HUES6 (cell line): Measurements from ENCODE around the gene FSD1.
"Not testable (repeated sequence)": the region's sequence is repeated elsewhere in the genome, so short reads cannot be mapped to it uniquely, and the experiment has no call there.

ENCODE experiments used
- H3K27ac ChIP-seq: 2 replicates; pipeline ENCODE4 v1.7.0; 2013; ENCODE audit warnings: low read depth, mild to moderate bottlenecking, low read length, inconsistent platforms
- H3K27me3 ChIP-seq: 2 replicates; pipeline ENCODE4 v1.6.1; 2013; ENCODE audit warnings: low read length; ENCODE audit not compliant: control insufficient read depth, insufficient read depth
- H3K36me3 ChIP-seq: 2 replicates; pipeline ENCODE4 v1.6.1; 2013; ENCODE audit warnings: low read length; ENCODE audit not compliant: control insufficient read depth, insufficient read depth
- H3K4me1 ChIP-seq: 2 replicates; pipeline ENCODE4 v1.6.1; 2013; ENCODE audit warnings: low read length; ENCODE audit not compliant: control insufficient read depth, insufficient read depth
- H3K4me3 ChIP-seq: 2 replicates; pipeline ENCODE4 v1.5.1; 2013; ENCODE audit warnings: low read depth, low read length
- H3K9ac ChIP-seq: one replicate; pipeline ENCODE4 v1.6.1; 2013; ENCODE audit warnings: mild to moderate bottlenecking, low read length
- H3K9me3 ChIP-seq: 2 replicates; pipeline ENCODE4 v1.6.1; 2013; ENCODE audit warnings: low read depth, low read length; ENCODE audit not compliant: control insufficient read depth, insufficient read depth

FSD1 gene

DNA sequence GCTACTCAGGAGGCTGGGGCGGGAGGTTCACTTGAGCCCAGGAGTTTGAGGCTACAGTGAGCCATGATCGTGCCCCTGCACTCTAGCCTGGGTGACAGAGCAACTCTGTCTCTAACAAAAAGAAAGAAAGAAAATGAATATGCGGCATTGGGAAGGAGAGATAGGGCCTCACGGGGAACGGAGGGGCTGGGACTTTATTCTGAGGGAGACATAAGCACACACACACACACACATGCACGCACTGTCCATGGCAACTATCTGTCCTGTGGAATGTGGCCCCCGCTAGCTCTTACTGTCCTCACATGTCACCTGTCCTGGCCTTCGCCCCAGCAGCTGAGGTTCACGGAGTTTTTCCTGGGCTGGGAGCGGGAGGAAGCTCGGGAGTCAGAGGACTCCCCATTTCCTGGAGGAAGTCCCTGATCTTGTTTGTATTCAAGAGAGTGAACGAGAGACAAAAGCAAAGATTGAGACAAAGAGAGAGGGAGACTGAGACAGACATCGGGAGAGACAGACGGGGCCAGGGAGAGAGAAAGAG, 33.6 kb downstream of the FSD1 start:
- H3K27ac ChIP-seq, result no peak overlapping the region
- H3K4me1 ChIP-seq, result peaks cover 9% of the 10 kb centered on the region
- H3K4me3 ChIP-seq, result peak overlapping the region; percentile 51
- H3K9ac ChIP-seq, result peak overlapping the region; percentile 6
- H3K36me3 ChIP-seq, result peaks cover 13% of the 10 kb centered on the region
- H3K9me3 ChIP-seq, result no peaks in the 10 kb centered on the region
- no peaks in the 10 kb centered on the region for H3K27me3 ChIP-seq

DNA sequence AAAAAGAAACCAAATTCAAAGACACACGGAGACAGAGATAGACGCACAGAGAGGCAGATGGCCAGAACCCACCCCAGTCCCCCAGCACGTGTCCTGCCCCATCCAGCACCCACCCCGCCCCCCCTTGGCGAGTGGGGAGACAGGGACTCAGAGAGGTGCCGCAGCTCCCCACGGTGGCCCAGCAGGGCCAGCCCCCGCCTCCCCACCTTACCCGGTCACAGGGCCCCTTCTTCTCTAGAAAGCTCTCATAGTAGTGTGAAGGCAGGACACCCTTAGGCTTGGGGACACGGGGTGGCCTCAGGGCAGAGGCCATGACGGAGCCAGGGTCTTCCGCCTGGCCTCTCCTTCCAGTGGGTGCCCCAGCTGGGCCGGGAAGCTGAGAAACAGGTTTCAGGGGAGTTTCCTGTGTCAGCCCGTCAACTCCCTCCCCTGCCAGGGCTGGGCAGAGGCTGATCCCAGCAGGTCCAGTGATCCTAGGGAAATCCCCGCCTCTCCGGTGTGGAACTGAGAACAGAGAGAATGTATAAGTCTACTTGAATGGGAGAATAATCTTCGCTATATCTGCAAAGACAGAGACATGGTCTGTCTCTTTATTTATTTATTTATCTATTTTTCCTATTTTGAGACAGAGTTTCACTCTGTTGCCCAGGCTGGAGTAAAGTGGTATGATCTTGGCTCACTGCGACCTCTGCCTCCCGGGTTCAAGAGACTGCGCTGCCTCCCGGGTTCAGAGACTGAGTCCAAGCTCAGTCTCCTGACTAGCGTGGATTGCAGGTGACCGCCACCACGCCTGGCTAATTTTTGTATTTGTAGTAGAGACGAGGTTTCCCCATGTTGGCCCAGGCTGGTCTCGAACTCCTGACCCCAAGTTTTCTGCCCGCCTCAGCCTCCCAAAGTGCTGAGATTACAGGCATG, 34.3 kb downstream of the FSD1 start, which contains the start of gene STAP2:
Gene STAP2 (minus strand): TSS at position 387 of the 915 bp plus-strand sequence. CDS start 74 bp downstream, at position 313.
- Histone ChIP-seq H3K9me3 (no peaks in the 10 kb centered on the region), H3K9ac (peak within 1 kb of the TSS; percentile 6), H3K4me3 (peak within 1 kb of the TSS; percentile 51), H3K27ac (no peak within 1 kb of the TSS), H3K36me3 (peaks cover 13% of the 10 kb centered on the region), H3K4me1 (peaks cover 9% of the 10 kb centered on the region), H3K27me3 (no peaks in the 10 kb centered on the region)

DNA sequence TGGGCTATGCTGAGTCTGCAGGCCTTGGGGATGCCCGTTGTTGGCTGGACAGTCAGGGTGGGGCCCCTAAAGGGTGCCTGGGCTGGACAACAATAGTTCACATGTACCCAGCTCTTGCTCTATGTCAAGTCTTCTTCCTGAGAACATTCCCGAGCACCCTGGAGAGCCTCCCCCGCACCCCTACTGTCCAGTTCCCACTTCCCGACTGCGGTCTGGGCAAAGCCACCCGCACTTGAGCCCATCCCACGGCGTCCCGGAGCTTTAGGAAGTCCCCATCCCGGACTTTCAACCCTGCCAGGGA, 37.9 kb downstream of the FSD1 start:
- Histone ChIP-seq H3K36me3 (peaks cover 10% of the 10 kb centered on the region), H3K9ac (peak overlapping the region; percentile 84), H3K27ac (peak overlapping the region; percentile 86), H3K27me3 (no peaks in the 10 kb centered on the region), H3K4me3 (peak overlapping the region; percentile 78), H3K9me3 (no peaks in the 10 kb centered on the region), H3K4me1 (peaks cover 13% of the 10 kb centered on the region)

DNA sequence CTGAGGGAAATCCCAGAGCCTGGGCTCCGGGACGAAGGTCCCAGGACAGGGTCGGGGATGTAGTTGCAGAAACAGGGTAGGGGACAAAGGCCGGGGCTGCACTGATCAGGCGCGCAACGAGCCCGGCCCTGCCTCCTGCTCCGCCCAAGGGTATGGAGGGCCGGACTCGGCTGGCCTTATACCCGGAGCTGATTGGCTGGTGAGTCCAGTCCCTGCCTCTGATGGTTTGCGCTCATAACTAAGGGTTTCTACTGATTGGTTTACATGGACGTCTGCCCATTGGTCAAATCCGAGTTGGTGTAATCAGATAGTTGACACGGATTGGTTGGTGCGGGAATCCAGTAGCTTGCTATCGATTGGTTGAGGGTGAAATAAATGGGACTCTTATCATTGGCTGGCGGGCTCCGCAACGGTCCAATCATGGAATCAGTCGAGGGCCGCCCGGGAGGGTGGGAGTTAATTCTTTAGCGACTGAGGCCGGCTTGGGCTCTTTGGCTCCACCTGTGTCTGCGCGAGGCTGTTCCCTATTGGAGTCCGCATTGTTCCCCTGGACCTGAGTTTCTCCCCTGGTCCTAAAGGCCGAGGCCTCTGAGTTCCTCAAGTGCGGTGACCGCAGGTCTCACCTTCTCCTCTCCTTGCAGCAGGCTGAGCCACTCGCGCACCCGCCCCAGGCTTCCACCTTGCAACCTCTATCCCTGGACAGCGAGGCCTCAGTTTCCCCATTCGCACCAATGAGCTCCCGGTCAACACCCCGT, 38.4 kb downstream of the FSD1 start:
- Histone ChIP-seq H3K4me1 (peaks cover 12% of the 10 kb centered on the region), H3K27me3 (no peaks in the 10 kb centered on the region), H3K36me3 (peaks cover 14% of the 10 kb centered on the region), H3K9me3 (no peaks in the 10 kb centered on the region), H3K27ac (peak overlapping the region; percentile 86), H3K4me3 (peak overlapping the region; percentile 85), H3K9ac (peak overlapping the region; percentile 84)

DNA sequence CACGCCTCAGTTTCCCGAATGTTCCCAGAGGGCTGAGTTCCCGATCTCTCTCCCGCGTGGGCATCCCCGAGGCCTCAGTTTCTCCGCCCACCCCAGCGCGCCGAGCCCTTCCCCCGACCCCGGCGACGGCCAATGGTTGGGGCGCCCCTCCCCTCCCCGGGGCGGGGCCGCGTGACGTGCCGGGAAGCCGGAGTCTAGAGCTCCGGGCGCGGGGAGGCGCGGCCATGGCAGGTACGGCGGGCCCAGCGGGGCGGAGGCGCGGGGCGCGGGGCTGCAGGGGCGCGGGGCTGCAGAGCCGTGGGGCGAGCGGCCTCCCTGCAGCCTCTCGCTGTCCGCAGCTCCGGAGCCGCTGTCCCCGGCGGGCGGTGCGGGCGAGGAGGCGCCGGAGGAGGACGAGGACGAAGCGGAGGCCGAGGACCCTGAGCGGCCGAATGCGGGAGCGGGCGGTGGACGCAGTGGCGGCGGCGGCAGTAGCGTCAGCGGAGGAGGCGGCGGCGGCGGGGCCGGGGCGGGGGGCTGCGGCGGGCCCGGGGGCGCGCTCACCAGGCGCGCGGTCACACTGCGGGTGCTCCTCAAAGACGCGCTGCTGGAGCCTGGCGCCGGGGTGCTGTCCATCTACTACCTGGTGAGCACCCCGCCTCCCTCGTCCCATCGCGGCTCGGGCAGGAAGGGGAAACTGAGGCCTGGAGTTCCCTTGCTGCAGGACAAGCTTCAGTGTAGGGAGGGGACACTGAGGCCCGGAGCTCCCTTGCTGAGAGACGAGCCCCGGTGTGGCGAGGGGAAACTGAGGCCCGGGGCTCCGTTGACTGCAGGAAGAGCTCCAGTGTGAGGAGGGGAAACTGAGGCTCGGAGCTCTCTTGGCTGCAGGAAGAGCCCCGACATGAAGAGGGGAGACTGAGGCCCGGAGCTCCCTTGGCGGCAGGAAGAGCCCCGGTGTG, 39.2 kb downstream of the FSD1 start, which contains the start of gene MPND:
Gene MPND (plus strand): TSS at position 193 of the 938 bp plus-strand sequence. CDS start 32 bp downstream, at position 225.
- no peaks in the 10 kb centered on the region for H3K27me3 ChIP-seq
- H3K27ac ChIP-seq, result peak within 1 kb of the TSS; percentile 86
- H3K4me3 ChIP-seq, result peak within 1 kb of the TSS; percentile 85
- no peaks in the 10 kb centered on the region for H3K9me3 ChIP-seq
- H3K9ac ChIP-seq, result peak within 1 kb of the TSS; percentile 84
- peaks cover 14% of the 10 kb centered on the region for H3K36me3 ChIP-seq
- H3K4me1 ChIP-seq, result peaks cover 5% of the 10 kb centered on the region; the same call in 1 of the 2 replicates

DNA sequence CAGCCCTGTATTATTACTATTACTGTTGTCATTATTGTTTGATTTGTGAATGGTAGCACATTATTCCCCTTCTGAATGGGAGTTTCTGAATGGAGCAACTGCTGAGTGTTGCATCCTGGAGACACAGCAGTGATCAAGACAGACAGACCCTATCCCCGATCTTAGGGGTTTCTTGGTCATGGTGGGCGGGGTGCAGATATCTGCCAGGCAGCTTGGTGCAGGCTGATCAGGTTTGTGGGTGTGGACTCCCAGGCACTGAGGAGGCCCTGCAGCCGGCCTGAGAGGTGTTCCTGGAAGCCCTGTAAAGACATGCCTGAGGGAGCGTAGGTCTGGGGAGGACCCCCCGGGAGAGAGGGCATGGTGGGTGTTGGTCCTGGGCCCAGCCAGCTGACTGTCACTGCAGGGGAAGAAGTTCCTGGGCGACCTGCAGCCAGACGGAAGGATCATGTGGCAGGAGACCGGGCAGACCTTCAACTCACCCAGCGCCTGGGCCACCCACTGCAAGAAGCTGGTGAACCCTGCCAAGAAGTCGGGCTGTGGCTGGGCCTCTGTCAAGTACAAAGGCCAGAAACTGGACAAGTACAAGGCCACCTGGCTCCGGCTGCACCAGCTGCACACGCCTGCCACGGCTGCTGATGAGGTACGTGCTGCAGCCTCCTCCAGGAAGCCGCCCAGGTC, 41.1 kb downstream of the FSD1 start:
- Histone ChIP-seq H3K27me3 (no peaks in the 10 kb centered on the region), H3K4me1 (peaks cover 4% of the 10 kb centered on the region; the same call in 1 of the 2 replicates), H3K9ac (no peak overlapping the region), H3K4me3 (no peak overlapping the region), H3K27ac (no peak overlapping the region), H3K9me3 (no peaks in the 10 kb centered on the region), H3K36me3 (peaks cover 22% of the 10 kb centered on the region)

DNA sequence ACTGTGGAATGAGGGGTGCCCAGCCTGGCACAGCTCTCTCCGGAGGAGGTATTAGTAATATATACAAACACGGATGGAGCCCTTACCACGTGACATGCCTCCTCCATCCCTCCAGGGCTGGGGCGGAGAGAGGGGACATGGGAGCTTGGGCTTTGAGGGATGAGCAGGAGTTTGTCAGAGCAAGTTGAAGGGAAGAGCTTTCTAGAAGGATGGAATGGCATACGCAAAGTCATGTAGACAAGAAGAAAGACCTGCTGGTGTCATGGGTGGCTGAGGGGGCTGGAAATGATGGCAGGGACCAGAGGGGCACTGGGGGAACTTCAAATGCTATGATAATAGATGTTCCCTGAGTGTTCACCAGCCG, 41.6 kb downstream of the FSD1 start:
- Histone ChIP-seq H3K4me1 (peaks cover 4% of the 10 kb centered on the region; the same call in 1 of the 2 replicates), H3K27me3 (no peaks in the 10 kb centered on the region), H3K9ac (no peak overlapping the region), H3K9me3 (no peaks in the 10 kb centered on the region), H3K27ac (no peak overlapping the region), H3K4me3 (no peak overlapping the region), H3K36me3 (peaks cover 26% of the 10 kb centered on the region)

DNA sequence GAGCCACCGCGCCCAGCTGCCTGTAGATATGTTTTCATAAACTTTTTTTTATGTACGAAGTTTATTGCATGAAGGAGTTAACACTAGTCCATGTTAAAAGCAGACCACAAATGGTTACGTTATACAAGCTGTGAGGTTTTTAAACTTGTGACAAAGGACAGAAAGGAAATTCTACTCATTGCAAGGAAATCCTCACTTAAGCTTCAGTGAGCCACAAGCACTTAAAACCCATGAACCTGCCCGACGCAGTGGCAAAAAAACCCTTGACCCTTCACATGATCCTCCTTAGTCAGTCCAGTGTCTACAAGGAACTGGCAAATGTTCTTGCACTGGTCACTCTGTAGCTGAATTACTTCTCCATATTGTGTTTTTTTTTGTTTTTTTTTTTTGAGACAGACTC, 43.1 kb downstream of the FSD1 start:
- no peak overlapping the region for H3K27ac ChIP-seq
- 0 out of 2 replicates have a peak, but pooled peaks cover 4% of the 10 kb centered on the region for H3K4me1 ChIP-seq
- no peaks in the 10 kb centered on the region for H3K9me3 ChIP-seq
- H3K4me3 ChIP-seq, result no peak overlapping the region
- H3K9ac ChIP-seq, result no peak overlapping the region
- H3K27me3 ChIP-seq, result no peaks in the 10 kb centered on the region
- peaks cover 26% of the 10 kb centered on the region for H3K36me3 ChIP-seq

DNA sequence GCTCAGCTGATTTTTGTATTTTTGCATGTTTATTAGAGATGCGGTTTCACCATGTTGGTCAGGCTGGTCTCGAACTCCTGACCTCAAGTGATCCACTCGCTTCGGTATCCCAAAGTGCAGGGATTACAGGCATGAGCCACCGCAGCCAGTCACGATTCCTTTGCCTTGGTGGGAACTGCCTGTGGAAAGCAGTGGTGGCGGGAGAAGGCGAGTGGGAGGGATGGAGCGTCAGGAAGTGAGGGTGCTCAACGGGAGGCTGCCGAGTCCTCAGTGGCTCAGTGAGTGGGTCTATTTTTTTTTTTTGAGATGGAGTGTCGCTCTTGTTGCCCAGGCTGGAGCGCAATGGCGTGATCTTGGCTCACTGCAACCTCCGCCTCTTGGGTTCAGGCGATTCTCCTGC, 44.8 kb downstream of the FSD1 start:
- H3K4me3 ChIP-seq, H3K4me1 ChIP-seq, H3K9ac ChIP-seq, H3K9me3 ChIP-seq, H3K27me3 ChIP-seq, H3K27ac ChIP-seq: not testable (repeated sequence)
- H3K36me3 ChIP-seq, result peaks cover 31% of the 10 kb centered on the region

DNA sequence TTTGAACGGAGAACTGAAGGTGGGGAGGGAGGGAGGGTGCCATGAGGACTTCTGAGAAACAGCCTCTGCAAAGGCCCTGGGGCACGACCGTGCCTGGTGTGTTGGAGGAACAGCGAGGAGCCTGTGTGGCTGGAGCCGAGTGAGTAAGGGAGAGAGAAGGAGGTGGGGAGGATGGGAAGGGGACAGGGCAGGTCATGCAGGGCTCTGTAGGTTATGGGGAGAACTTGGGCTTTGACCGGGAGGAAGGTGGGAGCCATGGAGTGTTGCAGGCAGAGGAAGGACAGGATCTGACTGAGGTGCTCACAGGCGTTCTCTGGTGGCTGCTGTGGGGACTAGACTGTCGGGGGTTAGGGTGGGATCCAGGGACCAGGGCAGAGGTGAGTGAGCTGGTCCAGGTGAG, 45.7 kb downstream of the FSD1 start:
- peaks cover 37% of the 10 kb centered on the region for H3K36me3 ChIP-seq
- no peaks in the 10 kb centered on the region for H3K9me3 ChIP-seq
- no peaks in the 10 kb centered on the region for H3K27me3 ChIP-seq
- no peaks in the 10 kb centered on the region for H3K4me1 ChIP-seq
- no peak overlapping the region for H3K9ac ChIP-seq
- H3K27ac ChIP-seq, result no peak overlapping the region
- H3K4me3 ChIP-seq, result no peak overlapping the region
